Measurements from ENCODE around the gene PDE4C. TPM values are rescaled to one million over a fixed set of nuclear protein-coding genes. Genes with fewer than 3 reads are reported as not detected.

PDE4C gene
- total RNA-seq, 1 donor from 2014 or later: 69.8 TPM

GRCh38 chr19:18262144-18262543 lies 35.9 kb upstream of the PDE4C start:
- Mint-ChIP-seq H3K9me3 (ENCODE audit: unreplicated experiment) (peaks cover 10% of the 10 kb centered on the region), H3K27ac (ENCODE audit: unreplicated experiment) (no peak overlapping the region), H3K36me3 (ENCODE audit: unreplicated experiment) (peaks cover 6% of the 10 kb centered on the region), H3K4me3 (ENCODE audit: unreplicated experiment) (no peak overlapping the region), H3K27me3 (ENCODE audit: unreplicated experiment) (peaks cover 19% of the 10 kb centered on the region), H3K4me1 (ENCODE audit: low read depth, unreplicated experiment) (no peaks in the 10 kb centered on the region)
- no peak for TF ChIP-seq CTCF (IDR thresholded peaks at IDR 0.05; ENCODE audit: partially characterized antibody, unreplicated experiment)
- no peak for DNase-seq

GRCh38 chr19:18261474-18261873 lies 35.2 kb upstream of the PDE4C start:
- Mint-ChIP-seq H3K4me3 (ENCODE audit: unreplicated experiment) (no peak overlapping the region), H3K27me3 (ENCODE audit: unreplicated experiment) (peaks cover 18% of the 10 kb centered on the region), H3K4me1 (ENCODE audit: low read depth, unreplicated experiment) (no peaks in the 10 kb centered on the region), H3K36me3 (ENCODE audit: unreplicated experiment) (peaks cover 6% of the 10 kb centered on the region), H3K27ac (ENCODE audit: unreplicated experiment) (no peak overlapping the region), H3K9me3 (ENCODE audit: unreplicated experiment) (peaks cover 10% of the 10 kb centered on the region)
- TF ChIP-seq CTCF (IDR thresholded peaks at IDR 0.05; ENCODE audit: partially characterized antibody, unreplicated experiment): no peak
- DNase-seq: no peak

- Mint-ChIP-seq H3K9me3 (ENCODE audit: unreplicated experiment) (peaks cover 12% of the 10 kb centered on the region), H3K36me3 (ENCODE audit: unreplicated experiment) (no peaks in the 10 kb centered on the region), H3K4me3 (ENCODE audit: unreplicated experiment) (no peak overlapping the region), H3K27me3 (ENCODE audit: unreplicated experiment) (peaks cover 15% of the 10 kb centered on the region), H3K4me1 (ENCODE audit: low read depth, unreplicated experiment) (peaks cover 4% of the 10 kb centered on the region), H3K27ac (ENCODE audit: unreplicated experiment) (no peak overlapping the region)
- no peak for TF ChIP-seq CTCF (IDR thresholded peaks at IDR 0.05; ENCODE audit: partially characterized antibody, unreplicated experiment)
- no peak for DNase-seq
Observed at GRCh38 chr19:18259893-18260292, 33.7 kb upstream of the PDE4C start.

GRCh38 chr19:18257503-18258470 lies 31.5 kb upstream of the PDE4C start:
- H3K27ac Mint-ChIP-seq (ENCODE audit: unreplicated experiment): no peak overlapping the region

More at GRCh38 chr19:18257503-18258470, 31.5 kb upstream of the PDE4C start:
- no peak overlapping the region for H3K4me3 Mint-ChIP-seq (ENCODE audit: unreplicated experiment)
- H3K9me3 Mint-ChIP-seq (ENCODE audit: unreplicated experiment): peaks cover 18% of the 10 kb centered on the region
- TF ChIP-seq CTCF (IDR thresholded peaks at IDR 0.05; ENCODE audit: partially characterized antibody, unreplicated experiment): no peak
- H3K36me3 Mint-ChIP-seq (ENCODE audit: unreplicated experiment): no peaks in the 10 kb centered on the region
- H3K4me1 Mint-ChIP-seq (ENCODE audit: low read depth, unreplicated experiment): peaks cover 7% of the 10 kb centered on the region
- no peak for DNase-seq
- peaks cover 17% of the 10 kb centered on the region for H3K27me3 Mint-ChIP-seq (ENCODE audit: unreplicated experiment)
